Mucosa of descending colon (tissue), 3 donors: ENCODE data around the gene PRKAA1. TPM values are rescaled to one million over a fixed set of nuclear protein-coding genes. Genes with fewer than 3 reads are reported as not detected.

Source experiments
- ATAC-seq: fragments of 200-7000 bp; cut with Tn5 transposase; one replicate; pipeline ENCODE4 v1.9.1; 2020; ENCODE audit warnings: mild to moderate bottlenecking, moderate library complexity
- DNase-seq, 3 donors: peaks; one replicate each; pipeline ENCODE4 v3.0.0-alpha.2; 2020
- H3K36me3 ChIP-seq: fragments of 200-600 bp; one replicate; pipeline ENCODE4 v1.8.0; 2021; ENCODE audit warnings: low read depth, mild to moderate bottlenecking
- H3K4me1 ChIP-seq: fragments of 200-600 bp; one replicate; pipeline ENCODE4 v1.8.0; 2021; ENCODE audit warnings: low read depth, mild to moderate bottlenecking
- H3K4me3 ChIP-seq: fragments of 200-600 bp; one replicate; pipeline ENCODE4 v1.8.0; 2021; ENCODE audit warnings: mild to moderate bottlenecking
- H3K9me3 ChIP-seq: fragments of 200-600 bp; one replicate; pipeline ENCODE4 v1.8.0; 2021; ENCODE audit warnings: mild to moderate bottlenecking
- intact Hi-C, 2 donors: fragments of 100-400 bp; cut with DNase I in 1 of 2; cut with micrococcal nuclease in 1 of 2; formaldehyde crosslinking; loops; one replicate each; pipeline versions ENCODE4 v1.11.0 to v1.11.1; 2022; cut with DNase I, micrococcal nuclease
- total RNA-seq, 3 donors: library from RNA; stranded (reverse); fragmentation: NEBNext Ultra II Directional in 2 of 3; extraction: Animal tissue kit (Norgen Biotek cat#: 25700) in 2 of 3; gene quantifications; one replicate each; pipeline versions ENCODE4 v1.2.1 to v1.2.4, GENCODE V29; 2021 to 2023
- TF ChIP-seq, protein P1 (sequence below): fragments of 200-600 bp; IDR thresholded peaks from one replicate; pipeline ENCODE4 v1.8.0; 2022; ENCODE audit warnings: antibody characterized with exemption, mild to moderate bottlenecking
- donor health status: DM: no; HTN: no; CAD: no; lungs with moderate emphysema.
- donor health status: DM: no; HTN: no; CAD: no.
- donor health status: DM: no; HTN: yes; CAD: no.

PRKAA1 gene
- total RNA-seq, 3 donors from 2014 or later, result 89.7 to 111 (median 97.9) TPM

- intact Hi-C loops, result no loop called here
- no peak overlapping the region for H3K4me3 ChIP-seq
- TF ChIP-seq, protein P1, sequence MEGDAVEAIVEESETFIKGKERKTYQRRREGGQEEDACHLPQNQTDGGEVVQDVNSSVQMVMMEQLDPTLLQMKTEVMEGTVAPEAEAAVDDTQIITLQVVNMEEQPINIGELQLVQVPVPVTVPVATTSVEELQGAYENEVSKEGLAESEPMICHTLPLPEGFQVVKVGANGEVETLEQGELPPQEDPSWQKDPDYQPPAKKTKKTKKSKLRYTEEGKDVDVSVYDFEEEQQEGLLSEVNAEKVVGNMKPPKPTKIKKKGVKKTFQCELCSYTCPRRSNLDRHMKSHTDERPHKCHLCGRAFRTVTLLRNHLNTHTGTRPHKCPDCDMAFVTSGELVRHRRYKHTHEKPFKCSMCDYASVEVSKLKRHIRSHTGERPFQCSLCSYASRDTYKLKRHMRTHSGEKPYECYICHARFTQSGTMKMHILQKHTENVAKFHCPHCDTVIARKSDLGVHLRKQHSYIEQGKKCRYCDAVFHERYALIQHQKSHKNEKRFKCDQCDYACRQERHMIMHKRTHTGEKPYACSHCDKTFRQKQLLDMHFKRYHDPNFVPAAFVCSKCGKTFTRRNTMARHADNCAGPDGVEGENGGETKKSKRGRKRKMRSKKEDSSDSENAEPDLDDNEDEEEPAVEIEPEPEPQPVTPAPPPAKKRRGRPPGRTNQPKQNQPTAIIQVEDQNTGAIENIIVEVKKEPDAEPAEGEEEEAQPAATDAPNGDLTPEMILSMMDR, result no peak
- no peaks in the 10 kb centered on the region for H3K9me3 ChIP-seq
- ATAC-seq (no peak), DNase-seq (no peak)
- H3K4me1 ChIP-seq, result peaks cover 9% of the 10 kb centered on the region
- H3K36me3 ChIP-seq, result peaks cover 10% of the 10 kb centered on the region
Measured at GRCh38 chr5:40832345-40832744, 34.2 kb upstream of the PRKAA1 start.

DNA sequence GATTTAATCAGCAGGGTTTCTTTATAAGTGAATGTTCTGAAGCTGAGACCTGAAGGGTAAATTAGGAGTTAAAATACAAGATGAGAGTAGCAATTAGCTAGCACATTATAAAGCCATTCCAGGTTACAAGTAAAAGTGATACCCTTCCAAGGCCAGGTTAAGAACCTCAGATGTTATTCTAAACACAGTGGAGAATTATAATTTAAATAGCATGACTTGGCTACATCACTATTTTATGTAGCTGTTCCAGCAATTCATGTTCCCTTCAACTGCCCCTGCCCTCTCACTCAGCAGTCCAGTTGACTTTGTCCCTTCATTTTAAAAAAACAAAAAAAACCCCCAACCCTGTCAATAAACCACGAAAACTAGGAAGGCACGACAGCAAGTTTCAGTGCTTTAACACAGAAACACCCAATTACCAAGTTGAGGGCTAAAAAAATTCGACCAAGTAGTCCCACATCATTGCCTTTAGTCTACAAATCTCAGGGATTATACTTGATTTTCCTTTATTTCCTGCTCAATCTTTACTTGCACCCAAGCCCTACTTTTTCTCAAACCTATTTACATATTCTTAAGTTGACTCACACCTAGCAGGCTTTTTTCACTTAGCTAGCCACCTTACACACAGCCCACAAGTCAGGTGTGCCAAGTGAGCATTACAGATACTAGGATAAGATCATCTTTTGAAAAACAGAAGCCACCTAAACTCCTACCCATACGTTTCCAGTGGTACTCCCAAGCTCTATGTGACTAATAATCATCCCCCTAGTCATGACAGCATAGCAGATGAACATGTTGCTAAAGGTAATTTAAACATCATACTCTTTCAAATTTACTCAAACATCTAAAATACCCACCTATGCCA is 33.4 kb upstream of the PRKAA1 start:
- TF ChIP-seq, protein P1, result no peak
- Histone ChIP-seq H3K4me1 (peaks cover 9% of the 10 kb centered on the region), H3K4me3 (no peak overlapping the region), H3K9me3 (no peaks in the 10 kb centered on the region), H3K36me3 (peaks cover 10% of the 10 kb centered on the region)
- ATAC-seq (no peak), DNase-seq (no peak)
- intact Hi-C loops, result no loop called here

GRCh38 chr5:40829748-40830533 is 31.8 kb upstream of the PRKAA1 start:
- DNase-seq, result no peak
- no peaks in the 10 kb centered on the region for H3K9me3 ChIP-seq
- H3K4me3 ChIP-seq, result no peak overlapping the region
- H3K4me1 ChIP-seq, result peaks cover 9% of the 10 kb centered on the region
- ATAC-seq, result no peak
- TF ChIP-seq, protein P1, result no peak
- peaks cover 10% of the 10 kb centered on the region for H3K36me3 ChIP-seq
- intact Hi-C loops, result no loop called here

DNA sequence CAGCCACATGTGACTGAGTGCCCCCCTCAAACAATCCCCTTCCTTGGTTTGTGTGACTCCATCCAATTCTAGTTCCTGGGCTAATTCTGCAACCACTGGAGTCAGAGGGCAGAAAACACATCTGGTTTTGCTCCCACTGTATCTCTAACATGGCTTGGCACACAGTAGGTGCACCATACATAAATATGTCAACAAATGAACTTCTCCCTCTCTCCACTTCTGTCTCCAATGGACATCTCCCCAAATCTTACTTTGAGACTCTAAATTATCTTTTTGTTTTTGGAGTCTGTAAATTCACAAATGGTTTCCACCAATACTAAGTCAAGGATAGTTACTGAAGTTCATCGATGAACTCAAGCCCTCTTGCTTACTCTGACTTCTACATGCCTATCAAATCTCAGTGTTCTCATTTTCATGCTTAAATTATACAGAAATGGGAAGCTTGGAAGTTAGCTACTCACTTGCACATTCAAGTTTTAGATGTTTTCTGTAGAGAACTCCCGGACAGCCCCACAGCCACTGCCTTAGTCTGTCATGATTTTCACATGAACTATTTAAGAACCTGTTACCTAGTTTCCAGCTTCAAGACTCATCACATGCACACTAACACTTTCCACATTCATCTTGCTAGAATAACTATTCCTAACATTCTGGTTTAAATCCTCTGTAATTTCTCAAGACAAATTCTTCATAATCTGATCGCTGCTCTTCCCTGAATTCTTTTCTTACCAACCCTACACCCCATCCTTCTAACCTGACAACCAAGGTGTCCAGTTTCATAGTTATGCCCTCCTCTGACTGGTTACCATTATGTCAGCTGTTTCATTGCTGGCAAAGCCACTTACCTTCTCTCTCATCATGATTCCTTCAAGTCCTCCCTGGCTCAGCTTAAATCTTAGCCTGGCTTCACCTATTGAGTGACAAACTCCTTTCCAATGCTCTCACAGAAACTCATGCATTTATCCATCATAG is 30.8 kb upstream of the PRKAA1 start:
- Histone ChIP-seq H3K4me1 (peaks cover 9% of the 10 kb centered on the region), H3K9me3 (no peaks in the 10 kb centered on the region), H3K36me3 (peaks cover 10% of the 10 kb centered on the region), H3K4me3 (no peak overlapping the region)
- DNase-seq (no peak), ATAC-seq (no peak)
- intact Hi-C loops, result no loop called here
- TF ChIP-seq, protein P1, result no peak

- DNase-seq, result no peak
- Histone ChIP-seq H3K9me3 (no peaks in the 10 kb centered on the region), H3K4me3 (no peak overlapping the region), H3K36me3 (peaks cover 10% of the 10 kb centered on the region), H3K4me1 (peaks cover 5% of the 10 kb centered on the region)
- TF ChIP-seq, protein P1, result no peak
- no peak for ATAC-seq
- intact Hi-C loops, result no loop called here
Measured at GRCh38 chr5:40828021-40828631, 30.0 kb upstream of the PRKAA1 start.
